Neural progenitor cell (in vitro differentiated cells): ENCODE measurements around the gene PDE1C. TPM values are rescaled to one million over a fixed set of nuclear protein-coding genes. Genes with fewer than 3 reads are reported as not detected.

ENCODE experiments used
- DNase-seq: peaks from one replicate; pipeline ENCODE4 v3.0.0-alpha.2; 2016; ENCODE audit warnings: low spot score
- H2AFZ ChIP-seq: fragments of 200-600 bp; sonication (generic); replicated peaks from 2 replicates; pipeline ENCODE4 v1.6.1; 2016; ENCODE audit warnings: antibody characterized with exemption
- H3F3A ChIP-seq: fragments of 200-600 bp; sonication (generic); 2 replicates; pipeline ENCODE4 v1.6.1; 2016; ENCODE audit warnings: antibody characterized with exemption, low read depth
- H3K27ac ChIP-seq: fragments of 200-600 bp; sonication (generic); 2 replicates; pipeline ENCODE4 v1.5.1; 2016; ENCODE audit warnings: mild to moderate bottlenecking
- H3K27me3 ChIP-seq: fragments of 200-600 bp; sonication (generic); 2 replicates; pipeline ENCODE4 v1.6.1; 2016; ENCODE audit warnings: mild to moderate bottlenecking, moderate library complexity
- H3K36me3 ChIP-seq: fragments of 200-600 bp; sonication (generic); 2 replicates; pipeline ENCODE4 v1.5.1; 2016
- H3K4me1 ChIP-seq: fragments of 200-600 bp; sonication (generic); 2 replicates; pipeline ENCODE4 v1.6.1; 2016; ENCODE audit warnings: mixed run types
- H3K4me2 ChIP-seq: fragments of 200-600 bp; sonication (generic); 2 replicates; pipeline ENCODE4 v1.6.1; 2016
- H3K4me3 ChIP-seq: fragments of 200-600 bp; sonication (generic); 2 replicates; pipeline ENCODE4 v1.5.1; 2016
- H3K79me2 ChIP-seq: fragments of 200-600 bp; sonication (generic); 2 replicates; pipeline ENCODE4 v1.6.1; 2016; ENCODE audit warnings: low read depth
- H3K9ac ChIP-seq: fragments of 200-600 bp; sonication (generic); 2 replicates; pipeline ENCODE4 v1.6.1; 2016
- H3K9me3 ChIP-seq: fragments of 200-600 bp; sonication (generic); 2 replicates; pipeline ENCODE4 v1.5.1; 2016; ENCODE audit warnings: low read depth
- H4K20me1 ChIP-seq: fragments of 200-600 bp; sonication (generic); 2 replicates; pipeline ENCODE4 v1.6.1; 2016; ENCODE audit warnings: low read depth
- H3K27ac Mint-ChIP-seq: 3 replicates; pipeline ENCODE4 v1.8.0; 2021; ENCODE audit warnings: mixed read lengths
- H3K27me3 Mint-ChIP-seq: 2 replicates; pipeline ENCODE4 v1.8.0; 2022; ENCODE audit warnings: low read depth, mild to moderate bottlenecking, inconsistent platforms, moderate library complexity, mixed read lengths; ENCODE audit not compliant: insufficient read depth
- H3K36me3 Mint-ChIP-seq: 3 replicates; pipeline ENCODE4 v1.8.0; 2021; ENCODE audit warnings: mixed read lengths
- H3K4me1 Mint-ChIP-seq: 3 replicates; pipeline ENCODE4 v1.8.0; 2021; ENCODE audit warnings: mixed read lengths
- H3K4me3 Mint-ChIP-seq: 3 replicates; pipeline ENCODE4 v1.8.0; 2021; ENCODE audit warnings: mild to moderate bottlenecking, moderate library complexity, mixed read lengths
- H3K9me3 Mint-ChIP-seq: 3 replicates; pipeline ENCODE4 v1.8.0; 2020; ENCODE audit warnings: mixed read lengths
- EZH2 ChIP-seq: fragments of 200-600 bp; sonication (generic); IDR thresholded peaks from 2 replicates; pipeline ENCODE4 v1.6.1; 2017; ENCODE audit warnings: antibody characterized with exemption, mild to moderate bottlenecking, moderate library complexity
- EZH2phosphoT487 ChIP-seq: fragments of 200-600 bp; sonication (generic); IDR thresholded peaks from 2 replicates; pipeline ENCODE4 v1.6.1; 2017; ENCODE audit warnings: antibody characterized with exemption
- total RNA-seq: library from RNA; depleted of rRNA; stranded (reverse); fragments of >200 nt; gene quantifications from 2 replicates; pipeline ENCODE4 v1.2.3, GENCODE V29; 2015; ENCODE audit warnings: low replicate concordance
- TF ChIP-seq, protein P1 (sequence below): fragments of 200-600 bp; sonication (generic); IDR thresholded peaks from 2 replicates; pipeline ENCODE4 v1.5.1; 2017; ENCODE audit warnings: antibody characterized with exemption, mild to moderate bottlenecking

Gene PDE1C
- total RNA-seq, 1 donor from 2014 or later: 0.54 TPM

- H3K27me3 ChIP-seq: no peaks in the 10 kb centered on the region
- no peaks in the 10 kb centered on the region for H3K27me3 Mint-ChIP-seq
- no peak overlapping the region for H3K4me3 Mint-ChIP-seq
- no peak overlapping the region for H3K27ac Mint-ChIP-seq
- no peak overlapping the region for H3K9ac ChIP-seq
- H3K9me3 ChIP-seq: no peaks in the 10 kb centered on the region
- H3F3A ChIP-seq: no peaks in the 10 kb centered on the region
- DNase-seq: no peak
- H2AFZ ChIP-seq: no peak overlapping the region
- no peak overlapping the region for H3K4me3 ChIP-seq
- H3K4me1 ChIP-seq: no peaks in the 10 kb centered on the region
- H3K79me2 ChIP-seq: no peaks in the 10 kb centered on the region
- H4K20me1 ChIP-seq: no peaks in the 10 kb centered on the region
- TF ChIP-seq EZH2phosphoT487 (no peak), EZH2 (no peak)
- TF ChIP-seq, protein P1, sequence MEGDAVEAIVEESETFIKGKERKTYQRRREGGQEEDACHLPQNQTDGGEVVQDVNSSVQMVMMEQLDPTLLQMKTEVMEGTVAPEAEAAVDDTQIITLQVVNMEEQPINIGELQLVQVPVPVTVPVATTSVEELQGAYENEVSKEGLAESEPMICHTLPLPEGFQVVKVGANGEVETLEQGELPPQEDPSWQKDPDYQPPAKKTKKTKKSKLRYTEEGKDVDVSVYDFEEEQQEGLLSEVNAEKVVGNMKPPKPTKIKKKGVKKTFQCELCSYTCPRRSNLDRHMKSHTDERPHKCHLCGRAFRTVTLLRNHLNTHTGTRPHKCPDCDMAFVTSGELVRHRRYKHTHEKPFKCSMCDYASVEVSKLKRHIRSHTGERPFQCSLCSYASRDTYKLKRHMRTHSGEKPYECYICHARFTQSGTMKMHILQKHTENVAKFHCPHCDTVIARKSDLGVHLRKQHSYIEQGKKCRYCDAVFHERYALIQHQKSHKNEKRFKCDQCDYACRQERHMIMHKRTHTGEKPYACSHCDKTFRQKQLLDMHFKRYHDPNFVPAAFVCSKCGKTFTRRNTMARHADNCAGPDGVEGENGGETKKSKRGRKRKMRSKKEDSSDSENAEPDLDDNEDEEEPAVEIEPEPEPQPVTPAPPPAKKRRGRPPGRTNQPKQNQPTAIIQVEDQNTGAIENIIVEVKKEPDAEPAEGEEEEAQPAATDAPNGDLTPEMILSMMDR: no peak
- H3K4me1 Mint-ChIP-seq: no peaks in the 10 kb centered on the region
- H3K36me3 ChIP-seq: no peaks in the 10 kb centered on the region
- H3K27ac ChIP-seq: no peak overlapping the region
- H3K9me3 Mint-ChIP-seq: peaks cover 7% of the 10 kb centered on the region
- no peak overlapping the region for H3K4me2 ChIP-seq
- no peaks in the 10 kb centered on the region for H3K36me3 Mint-ChIP-seq
These were observed 144.3 kb downstream of the PDE1C start for GRCh38 chr7:31925753-31926454.

- no peak overlapping the region for H3K9ac ChIP-seq
- no peaks in the 10 kb centered on the region for H3K36me3 Mint-ChIP-seq
- no peak overlapping the region for H3K27ac Mint-ChIP-seq
- H3K9me3 ChIP-seq: no peaks in the 10 kb centered on the region
- H3K9me3 Mint-ChIP-seq: peaks cover 2% of the 10 kb centered on the region
- H3K27ac ChIP-seq: no peak overlapping the region
- H3K4me3 ChIP-seq: no peak overlapping the region
- no peak for DNase-seq
- no peaks in the 10 kb centered on the region for H3K4me1 ChIP-seq
- TF ChIP-seq EZH2phosphoT487 (no peak), EZH2 (no peak)
- TF ChIP-seq, protein P1: no peak
- no peaks in the 10 kb centered on the region for H3F3A ChIP-seq
- no peaks in the 10 kb centered on the region for H4K20me1 ChIP-seq
- no peaks in the 10 kb centered on the region for H3K27me3 ChIP-seq
- no peak overlapping the region for H3K4me3 Mint-ChIP-seq
- no peaks in the 10 kb centered on the region for H3K4me1 Mint-ChIP-seq
- no peaks in the 10 kb centered on the region for H3K36me3 ChIP-seq
- no peak overlapping the region for H2AFZ ChIP-seq
- no peak overlapping the region for H3K4me2 ChIP-seq
- no peaks in the 10 kb centered on the region for H3K27me3 Mint-ChIP-seq
- H3K79me2 ChIP-seq: no peaks in the 10 kb centered on the region
These were observed 146.0 kb downstream of the PDE1C start for GRCh38 chr7:31924251-31924650.

DNA sequence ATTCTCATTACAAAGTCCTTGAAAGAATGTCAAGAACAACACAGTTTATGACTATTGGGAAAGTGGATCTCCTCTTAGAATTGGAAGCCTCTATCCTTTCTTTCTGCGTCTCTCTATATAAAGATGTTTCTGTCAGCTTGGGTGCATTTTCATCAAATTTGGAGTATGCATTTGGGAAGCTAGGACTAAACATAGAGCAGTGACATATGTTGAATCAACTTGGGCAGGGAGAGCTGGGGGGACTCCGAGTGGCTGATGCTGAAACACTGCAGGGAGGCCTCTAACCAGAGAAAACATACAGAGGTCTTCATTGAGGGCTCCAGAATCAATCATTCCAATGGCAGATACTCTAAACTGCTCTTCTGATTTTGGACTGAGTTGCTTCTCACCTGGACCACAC is 147.4 kb downstream of the PDE1C start:
- H3K36me3 Mint-ChIP-seq: no peaks in the 10 kb centered on the region
- no peak overlapping the region for H3K9ac ChIP-seq
- H3K27me3 ChIP-seq: no peaks in the 10 kb centered on the region
- no peak overlapping the region for H3K4me3 Mint-ChIP-seq
- H3K79me2 ChIP-seq: no peaks in the 10 kb centered on the region
- peaks cover 4% of the 10 kb centered on the region for H3K4me1 Mint-ChIP-seq
- no peak for DNase-seq
- no peaks in the 10 kb centered on the region for H3K27me3 Mint-ChIP-seq
- no peak overlapping the region for H2AFZ ChIP-seq
- no peak overlapping the region for H3K4me2 ChIP-seq
- no peak overlapping the region for H3K27ac ChIP-seq
- H3K9me3 Mint-ChIP-seq: no peaks in the 10 kb centered on the region
- no peaks in the 10 kb centered on the region for H4K20me1 ChIP-seq
- no peak overlapping the region for H3K27ac Mint-ChIP-seq
- TF ChIP-seq, protein P1: no peak
- no peak for TF ChIP-seq EZH2phosphoT487
- no peak for TF ChIP-seq EZH2
- no peaks in the 10 kb centered on the region for H3K9me3 ChIP-seq
- H3K4me3 ChIP-seq: no peak overlapping the region
- no peaks in the 10 kb centered on the region for H3K36me3 ChIP-seq
- H3F3A ChIP-seq: no peaks in the 10 kb centered on the region
- no peaks in the 10 kb centered on the region for H3K4me1 ChIP-seq
